Calu3 (cell line): ENCODE results near the gene ATP4B. TPM values are rescaled to one million over a fixed set of nuclear protein-coding genes. Genes with fewer than 3 reads are reported as not detected.

Experiments
- BruUV-seq: library from RNA; stranded (reverse); fragments of 400-500 nt; replicated peaks from 2 replicates; lab custom pipeline; 2021; lab: Mats Ljungman, UMichigan
- CTCF ChIA-PET: fragments of 300-600 bp; sonication (Branson Sonifier 250); formaldehyde crosslinking; loops from one replicate; lab custom pipeline; 2022; ENCODE audit warnings: antibody characterized with exemption; lab: Charles Lee
- DNase-seq: peaks from one replicate; pipeline ENCODE4 v3.0.0; 2022
- H3K27ac Mint-ChIP-seq: one replicate; pipeline ENCODE4 v1.8.0; 2022; ENCODE audit warnings: mixed read lengths; ENCODE audit not compliant: unreplicated experiment
- H3K27me3 Mint-ChIP-seq: one replicate; pipeline ENCODE4 v1.8.0; 2022; ENCODE audit warnings: mixed read lengths; ENCODE audit not compliant: unreplicated experiment
- H3K36me3 Mint-ChIP-seq: one replicate; pipeline ENCODE4 v1.8.0; 2022; ENCODE audit warnings: mild to moderate bottlenecking, moderate library complexity, mixed read lengths; ENCODE audit not compliant: insufficient read depth, unreplicated experiment
- H3K4me1 Mint-ChIP-seq: one replicate; pipeline ENCODE4 v1.8.0; 2022; ENCODE audit warnings: mild to moderate bottlenecking, low read depth, mixed read lengths; ENCODE audit not compliant: unreplicated experiment
- H3K4me3 Mint-ChIP-seq: one replicate; pipeline ENCODE4 v1.8.0; 2022; ENCODE audit warnings: mild to moderate bottlenecking, low read depth, moderate library complexity, mixed read lengths; ENCODE audit not compliant: unreplicated experiment
- H3K9me3 Mint-ChIP-seq: one replicate; pipeline ENCODE4 v1.8.0; 2022; ENCODE audit warnings: low read depth, mixed read lengths; ENCODE audit not compliant: unreplicated experiment
- intact Hi-C: fragments of 100-400 bp; cut with micrococcal nuclease; formaldehyde crosslinking; loops from one replicate; pipeline ENCODE4 v1.10.0; 2022; ENCODE audit not compliant: unreplicated experiment
- total RNA-seq: library from RNA; stranded (reverse); gene quantifications from 2 replicates; pipeline ENCODE4 v1.2.3, GENCODE V29; 2022
- TF ChIP-seq, protein P1 (sequence below): fragments of 200-600 bp; IDR thresholded peaks from one replicate; pipeline ENCODE4 v1.8.0; 2022; ENCODE audit warnings: antibody characterized with exemption; ENCODE audit not compliant: unreplicated experiment

The ATP4B gene
- total RNA-seq, 1 experiment from 2014 or later, result not detected

GRCh38 chr13:113636266-113636963 is 21.6 kb downstream of the ATP4B start:
- CTCF ChIA-PET, result no interaction called here
- no peaks in the 10 kb centered on the region for H3K9me3 Mint-ChIP-seq
- no peaks in the 10 kb centered on the region for H3K27me3 Mint-ChIP-seq
- DNase-seq, result no peak
- intact Hi-C loops, result no loop called here
- H3K4me1 Mint-ChIP-seq, result no peaks in the 10 kb centered on the region
- BruUV-seq, result no TSS peak
- no peak overlapping the region for H3K27ac Mint-ChIP-seq
- no peak overlapping the region for H3K4me3 Mint-ChIP-seq
- TF ChIP-seq, protein P1, sequence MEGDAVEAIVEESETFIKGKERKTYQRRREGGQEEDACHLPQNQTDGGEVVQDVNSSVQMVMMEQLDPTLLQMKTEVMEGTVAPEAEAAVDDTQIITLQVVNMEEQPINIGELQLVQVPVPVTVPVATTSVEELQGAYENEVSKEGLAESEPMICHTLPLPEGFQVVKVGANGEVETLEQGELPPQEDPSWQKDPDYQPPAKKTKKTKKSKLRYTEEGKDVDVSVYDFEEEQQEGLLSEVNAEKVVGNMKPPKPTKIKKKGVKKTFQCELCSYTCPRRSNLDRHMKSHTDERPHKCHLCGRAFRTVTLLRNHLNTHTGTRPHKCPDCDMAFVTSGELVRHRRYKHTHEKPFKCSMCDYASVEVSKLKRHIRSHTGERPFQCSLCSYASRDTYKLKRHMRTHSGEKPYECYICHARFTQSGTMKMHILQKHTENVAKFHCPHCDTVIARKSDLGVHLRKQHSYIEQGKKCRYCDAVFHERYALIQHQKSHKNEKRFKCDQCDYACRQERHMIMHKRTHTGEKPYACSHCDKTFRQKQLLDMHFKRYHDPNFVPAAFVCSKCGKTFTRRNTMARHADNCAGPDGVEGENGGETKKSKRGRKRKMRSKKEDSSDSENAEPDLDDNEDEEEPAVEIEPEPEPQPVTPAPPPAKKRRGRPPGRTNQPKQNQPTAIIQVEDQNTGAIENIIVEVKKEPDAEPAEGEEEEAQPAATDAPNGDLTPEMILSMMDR, result no peak
- peaks cover 7% of the 10 kb centered on the region for H3K36me3 Mint-ChIP-seq

DNA sequence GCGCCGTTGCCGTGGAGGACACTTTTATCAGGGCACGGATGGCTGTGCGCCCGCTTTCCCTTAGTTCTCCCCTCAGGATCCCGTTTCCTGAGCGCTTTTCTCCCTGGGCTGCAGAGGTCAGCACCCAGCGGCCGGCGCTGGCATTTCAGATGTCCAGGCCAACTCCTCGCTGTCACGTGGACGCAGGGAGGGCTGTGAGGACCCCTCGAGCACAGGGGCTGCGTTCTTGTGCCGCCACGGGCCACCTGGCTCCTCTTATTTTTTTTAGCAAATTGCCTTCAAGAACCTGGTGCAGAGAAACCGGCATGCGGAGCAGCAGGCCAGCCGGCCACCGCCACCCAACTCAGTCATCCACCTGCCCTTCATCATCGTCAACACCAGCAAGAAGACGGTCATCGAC is 22.3 kb downstream of the ATP4B start:
- Mint-ChIP-seq H3K36me3 (peaks cover 7% of the 10 kb centered on the region), H3K4me1 (no peaks in the 10 kb centered on the region)

DNA sequence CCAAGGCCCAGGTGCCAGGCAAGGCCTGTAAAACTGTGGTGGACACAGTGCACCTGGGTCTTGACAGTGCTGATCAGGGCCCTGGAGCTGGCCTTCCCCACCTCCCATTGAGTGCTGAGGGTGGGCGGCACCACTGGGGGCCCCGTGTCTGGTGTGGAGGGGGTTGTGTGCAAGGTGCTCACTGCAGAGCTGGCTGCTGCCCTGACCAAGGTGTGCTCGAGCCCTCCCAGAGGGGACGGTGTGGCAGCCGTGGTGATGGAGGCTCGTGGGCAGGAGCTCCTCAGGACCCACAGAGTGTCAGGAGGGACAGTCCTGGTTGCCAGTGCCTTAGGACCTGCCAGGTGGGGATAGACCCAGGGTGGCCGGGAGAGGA is 23.0 kb downstream of the ATP4B start:
- Mint-ChIP-seq H3K4me1 (no peaks in the 10 kb centered on the region), H3K27me3 (no peaks in the 10 kb centered on the region), H3K4me3 (no peak overlapping the region), H3K9me3 (no peaks in the 10 kb centered on the region), H3K36me3 (peaks cover 7% of the 10 kb centered on the region), H3K27ac (no peak overlapping the region)
- no TSS peak for BruUV-seq
- no peak for DNase-seq
- intact Hi-C loops, result no loop called here
- TF ChIP-seq, protein P1, result no peak
- CTCF ChIA-PET, result no interaction called here

More for the DNA sequence above, 22.3 kb downstream of the ATP4B start:
- Mint-ChIP-seq H3K27ac (no peak overlapping the region), H3K27me3 (no peaks in the 10 kb centered on the region), H3K4me3 (no peak overlapping the region), H3K9me3 (no peaks in the 10 kb centered on the region)
- no peak for DNase-seq
- intact Hi-C loops, result no loop called here
- CTCF ChIA-PET, result no interaction called here
- TF ChIP-seq, protein P1, result no peak
- BruUV-seq, result no TSS peak

DNA sequence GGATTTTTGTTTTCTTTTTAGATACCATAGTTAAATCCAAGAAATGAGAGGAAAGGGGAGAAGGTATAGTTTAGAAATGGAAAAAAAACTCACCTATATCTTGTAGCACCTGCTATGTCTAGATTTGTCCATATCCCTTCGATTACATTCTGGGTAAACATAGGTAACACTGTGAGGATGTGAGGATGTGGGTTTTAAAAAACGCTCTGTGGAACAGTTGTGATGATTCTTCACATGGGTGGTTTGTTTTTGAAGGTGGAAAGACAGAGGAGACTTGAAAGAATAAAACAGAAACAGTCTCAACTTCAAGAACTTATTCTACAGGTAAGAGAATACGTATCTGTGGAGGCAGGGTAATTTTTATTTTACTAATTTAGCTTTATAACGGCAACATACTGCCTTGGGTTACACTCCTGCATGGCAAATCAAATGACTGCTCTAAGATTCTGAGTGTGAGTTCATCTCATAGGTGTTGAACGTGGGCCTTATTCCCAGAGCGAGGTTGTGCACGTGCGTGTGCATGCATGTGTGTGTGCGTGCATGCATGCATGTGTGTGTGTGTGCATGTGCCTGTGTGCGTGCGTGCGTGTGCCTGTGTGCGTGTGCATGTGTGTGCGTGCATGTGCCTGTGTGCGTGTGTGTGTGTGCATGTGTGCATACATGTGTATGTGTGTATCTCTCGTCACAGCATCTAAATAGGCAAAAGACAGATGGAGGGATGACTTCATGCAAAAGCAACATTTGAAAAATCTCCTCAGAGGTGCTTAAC is 23.5 kb downstream of the ATP4B start:
- Mint-ChIP-seq H3K36me3 (peaks cover 7% of the 10 kb centered on the region), H3K27me3 (no peaks in the 10 kb centered on the region), H3K9me3 (no peaks in the 10 kb centered on the region), H3K27ac (no peak overlapping the region), H3K4me3 (no peak overlapping the region), H3K4me1 (no peaks in the 10 kb centered on the region)
- DNase-seq, result no peak
- TF ChIP-seq, protein P1, result no peak
- no TSS peak for BruUV-seq
- CTCF ChIA-PET, result no interaction called here
- intact Hi-C loops, result no loop called here
